NCI-H446 treated with DMSO at 0.1 percent for 48 hours (cell line): ENCODE results near the gene GBP1.
A peak's percentile ranks its signal among the peaks of the same experiment; 100 is the strongest.
"Not testable (repeated sequence)": the region's sequence is repeated elsewhere in the genome, so short reads cannot be mapped to it uniquely, and the experiment has no call there.

ENCODE experiments used
- DNase-seq: peaks from one replicate; lab custom pipeline; 2025; lab: John Stamatoyannopoulos, UW

GBP1 gene, protein sequence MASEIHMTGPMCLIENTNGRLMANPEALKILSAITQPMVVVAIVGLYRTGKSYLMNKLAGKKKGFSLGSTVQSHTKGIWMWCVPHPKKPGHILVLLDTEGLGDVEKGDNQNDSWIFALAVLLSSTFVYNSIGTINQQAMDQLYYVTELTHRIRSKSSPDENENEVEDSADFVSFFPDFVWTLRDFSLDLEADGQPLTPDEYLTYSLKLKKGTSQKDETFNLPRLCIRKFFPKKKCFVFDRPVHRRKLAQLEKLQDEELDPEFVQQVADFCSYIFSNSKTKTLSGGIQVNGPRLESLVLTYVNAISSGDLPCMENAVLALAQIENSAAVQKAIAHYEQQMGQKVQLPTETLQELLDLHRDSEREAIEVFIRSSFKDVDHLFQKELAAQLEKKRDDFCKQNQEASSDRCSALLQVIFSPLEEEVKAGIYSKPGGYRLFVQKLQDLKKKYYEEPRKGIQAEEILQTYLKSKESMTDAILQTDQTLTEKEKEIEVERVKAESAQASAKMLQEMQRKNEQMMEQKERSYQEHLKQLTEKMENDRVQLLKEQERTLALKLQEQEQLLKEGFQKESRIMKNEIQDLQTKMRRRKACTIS

GRCh38 chr1:89065079-89065868, at the start of gene GBP1:
Gene GBP1, minus strand, starts transcription at chr1:89065208. Its CDS starts 1,974 bp downstream, at chr1:89063234.
- no peak for DNase-seq

- no peak for DNase-seq
Measured at GRCh38 chr1:89114662-89115061, 49.7 kb upstream of the GBP1 start.

DNA sequence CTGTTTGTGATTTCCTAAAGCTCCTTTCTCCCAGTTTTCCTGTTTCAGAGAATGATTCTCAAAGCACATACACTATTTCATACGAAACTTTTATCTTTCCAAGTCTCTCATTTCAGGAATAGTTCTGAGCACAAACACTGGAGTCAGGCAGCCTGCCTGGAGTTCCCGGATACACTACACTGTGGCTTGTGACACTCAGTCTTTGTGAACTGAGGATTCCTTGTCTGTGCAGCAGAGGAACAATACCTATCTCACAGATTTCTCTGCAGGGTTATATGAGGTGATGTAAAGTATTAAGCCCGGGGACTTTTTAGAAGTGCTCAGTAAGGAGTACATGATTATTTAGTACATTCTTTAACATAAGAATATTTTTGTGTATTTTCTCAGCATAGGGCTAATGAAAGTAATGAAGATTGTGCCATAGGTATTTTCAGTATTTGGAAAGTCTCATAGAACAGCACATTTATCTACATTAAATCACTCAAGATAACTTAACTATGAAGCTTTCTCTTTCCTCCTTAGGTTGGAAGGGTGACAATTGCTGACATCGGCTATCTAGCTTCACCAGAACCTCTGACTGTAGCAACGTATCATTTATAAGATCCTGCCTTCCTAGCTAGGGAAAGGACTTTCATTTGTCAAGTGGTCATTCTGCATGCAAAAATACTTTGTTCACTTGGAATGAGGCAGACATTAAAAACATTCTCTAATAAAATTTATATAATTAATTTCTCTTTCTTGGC, 48.0 kb upstream of the GBP1 start:
- DNase-seq, result no peak

DNA sequence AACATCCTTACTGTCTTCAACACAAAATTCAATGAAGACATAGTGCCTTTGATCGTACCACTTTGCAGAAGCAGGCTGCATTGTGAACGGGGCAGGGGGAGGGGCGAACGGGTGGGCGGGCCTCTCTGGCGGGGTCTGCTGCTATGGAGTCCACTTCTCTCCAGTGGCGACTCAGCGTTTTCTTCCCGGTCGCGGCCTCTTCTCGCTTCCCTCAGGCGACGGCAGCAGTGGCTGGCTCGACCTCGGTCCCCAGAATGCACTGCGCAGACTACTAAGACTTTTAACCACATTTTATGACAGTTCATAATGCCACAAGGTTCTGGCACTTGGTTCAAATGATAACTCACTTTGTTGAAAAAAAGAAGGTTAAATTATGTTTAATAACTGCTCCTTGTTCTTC, 39.7 kb upstream of the GBP1 start:
- no peak for DNase-seq

GRCh38 chr1:89104147-89104546, 39.1 kb upstream of the GBP1 start:
- DNase-seq, result no peak

GRCh38 chr1:89102021-89102420, 37.0 kb upstream of the GBP1 start:
- no peak for DNase-seq

DNA sequence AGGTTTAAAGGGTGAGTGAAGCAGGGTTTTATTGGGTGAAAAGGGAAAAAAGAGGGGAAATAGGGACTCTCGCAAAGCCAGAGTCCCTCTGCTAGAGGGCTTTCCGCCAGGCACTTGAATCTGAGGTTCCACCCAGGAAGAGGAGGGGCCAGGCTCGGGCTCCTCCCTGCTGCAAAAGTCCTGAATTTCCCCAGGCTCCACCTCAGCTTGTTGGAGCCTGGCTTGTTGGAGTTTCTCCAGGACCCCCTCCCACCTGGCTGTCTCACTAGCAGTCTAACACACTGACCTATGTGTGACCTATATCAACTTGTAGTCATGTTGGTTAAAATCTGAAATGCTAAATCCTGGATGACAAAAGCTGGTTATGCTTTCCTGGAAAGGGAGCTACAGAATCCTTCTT, 35.4 kb upstream of the GBP1 start:
- DNase-seq, result no peak

GRCh38 chr1:89098857-89099256, 33.8 kb upstream of the GBP1 start:
- no peak for DNase-seq

DNA sequence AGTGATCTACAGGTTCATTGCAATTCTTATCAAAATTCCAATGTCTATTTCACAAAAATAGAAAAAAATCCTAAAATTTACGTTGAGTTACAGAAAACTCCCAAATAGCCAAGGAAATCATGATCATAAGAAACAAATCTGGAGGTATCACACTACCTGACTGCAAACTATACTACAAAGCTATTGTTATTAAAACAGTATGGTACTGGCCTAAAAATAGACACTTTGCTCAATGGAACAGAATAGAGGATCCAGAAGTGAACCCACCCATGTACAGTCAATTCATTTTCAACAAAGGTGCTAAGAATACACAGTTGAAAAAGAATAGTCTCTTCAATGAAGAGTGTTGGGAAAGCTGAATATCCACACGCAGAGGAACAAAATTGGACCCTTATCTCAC, 30.7 kb upstream of the GBP1 start:
- no peak for DNase-seq

DNA sequence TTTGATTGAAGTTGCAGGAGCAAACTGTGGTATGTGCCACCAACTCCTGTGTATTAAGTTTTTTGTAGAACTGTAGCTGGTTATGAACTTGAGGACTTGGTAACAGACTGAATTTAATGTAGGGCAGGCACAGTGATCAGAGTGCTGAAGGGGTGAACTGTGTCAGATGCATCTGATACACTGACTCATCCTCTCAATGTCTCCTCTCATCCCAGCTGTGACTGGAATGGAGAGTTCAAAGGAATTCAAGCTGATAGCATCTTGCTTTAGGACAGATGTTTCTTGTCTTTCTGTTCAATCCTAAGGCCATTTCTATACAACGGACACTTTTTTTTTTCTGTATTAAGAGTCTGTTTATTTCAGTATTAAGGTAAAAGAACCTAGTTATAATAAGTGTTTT, 25.0 kb upstream of the GBP1 start:
- no peak for DNase-seq

GRCh38 chr1:89088572-89088971, 23.6 kb upstream of the GBP1 start:
- DNase-seq, result no peak

DNA sequence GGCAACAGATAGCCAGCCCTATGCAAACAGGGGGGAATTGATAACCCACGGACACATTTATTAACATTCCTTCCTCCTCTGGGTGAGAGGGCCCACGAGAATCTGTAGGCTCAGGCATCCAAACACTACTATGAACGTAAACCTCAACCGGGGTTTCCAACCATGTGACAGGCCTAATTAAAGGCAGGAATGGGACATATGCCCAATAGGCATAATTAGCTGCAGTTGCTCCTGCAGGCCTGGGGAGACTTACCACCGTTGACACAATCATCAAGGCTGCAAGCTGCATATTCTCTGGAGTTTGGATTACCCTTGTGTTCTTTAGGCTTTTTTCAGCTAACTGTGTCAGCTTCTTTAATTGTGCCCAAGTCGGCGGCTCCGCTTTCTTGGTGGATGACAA, 22.2 kb upstream of the GBP1 start:
- no peak for DNase-seq

GRCh38 chr1:89085781-89086180, 20.8 kb upstream of the GBP1 start:
- peak; percentile 40 for DNase-seq

GRCh38 chr1:89081005-89081404, 16.0 kb upstream of the GBP1 start:
- no peak for DNase-seq

DNA sequence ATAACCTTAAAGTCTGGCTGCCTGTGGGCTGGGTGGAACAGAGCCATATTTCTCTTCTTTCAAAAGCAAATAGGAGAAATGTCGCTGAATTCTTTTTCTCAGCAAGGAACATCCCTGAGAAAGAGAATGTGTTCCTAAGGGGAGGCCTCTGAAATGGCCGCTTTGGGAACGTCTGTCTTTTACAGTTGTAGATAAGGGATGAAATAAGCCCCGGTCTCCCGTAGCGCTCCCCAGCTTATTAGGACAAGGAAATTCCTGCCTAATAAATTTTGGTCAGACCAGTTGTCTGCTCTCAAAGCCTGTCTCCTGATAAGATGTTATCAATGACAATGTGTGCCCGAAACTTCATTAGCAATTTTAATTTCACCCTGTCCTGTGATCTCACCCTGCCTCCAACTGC, 15.1 kb upstream of the GBP1 start:
- DNase-seq, result not testable (repeated sequence)

- DNase-seq, result not testable (repeated sequence)
Measured at GRCh38 chr1:89072466-89073065, 7.6 kb upstream of the GBP1 start.

- no peak for DNase-seq
Measured at GRCh38 chr1:89070509-89070908, 5.5 kb upstream of the GBP1 start.

DNA sequence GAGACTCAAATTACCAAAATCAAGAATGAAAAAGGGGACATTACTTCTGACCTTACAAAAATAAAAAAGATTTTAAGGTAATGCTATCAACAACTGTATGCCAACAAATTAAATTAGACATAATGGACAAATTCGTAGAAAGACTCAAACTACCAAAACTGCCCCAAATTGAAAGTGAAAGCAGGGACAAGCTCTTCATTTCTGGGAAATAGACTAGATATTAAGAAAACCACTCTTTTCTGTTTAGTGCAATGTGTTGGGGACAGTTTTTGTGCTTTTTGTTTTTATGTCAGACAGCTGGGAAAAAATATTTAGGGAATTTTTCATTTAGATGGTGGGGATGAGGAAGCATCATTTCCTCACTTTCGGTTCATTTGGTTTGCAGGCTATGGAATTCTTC, 4.9 kb upstream of the GBP1 start:
- DNase-seq, result no peak

DNA sequence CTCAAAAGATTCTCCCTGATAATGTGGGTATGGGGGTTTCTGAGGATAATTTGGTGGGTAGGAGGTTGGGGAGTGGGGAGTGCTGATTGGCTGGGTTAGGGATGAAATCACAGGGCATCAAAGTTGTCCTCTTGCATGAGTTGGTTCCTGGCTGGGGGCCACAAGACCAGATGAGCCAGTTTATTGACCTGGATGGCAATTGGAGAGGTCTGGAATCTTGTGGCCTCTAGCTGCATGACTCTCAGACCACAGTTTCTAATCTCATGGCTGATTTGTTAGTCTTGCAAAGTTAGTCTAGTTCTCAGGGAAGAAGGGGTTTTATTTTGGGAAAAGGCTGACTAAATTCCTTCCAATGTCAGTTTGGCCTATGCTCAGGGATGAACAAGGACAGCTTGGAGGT, 3.3 kb upstream of the GBP1 start:
- DNase-seq, result no peak

DNA sequence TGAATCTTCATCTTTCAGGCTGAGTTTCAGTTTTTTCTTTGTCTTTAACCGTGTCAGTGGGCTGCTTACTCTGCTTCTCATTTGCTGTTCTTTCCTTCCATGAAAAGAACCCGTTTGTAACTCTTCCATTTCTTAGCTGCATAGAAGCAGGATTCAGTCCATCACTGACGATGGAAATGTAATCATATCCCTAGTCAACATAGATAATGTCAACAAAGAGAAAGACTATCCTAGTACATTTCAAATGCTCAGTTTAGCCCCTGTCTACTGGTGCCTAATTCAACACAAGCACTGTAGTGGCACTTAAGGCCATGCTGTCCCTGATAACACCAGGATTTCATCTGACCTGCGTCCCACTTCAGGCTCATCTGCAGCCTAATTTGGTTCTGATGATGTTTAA, 376 bp downstream of the GBP1 start:
- no peak for DNase-seq

GRCh38 chr1:89063094-89063493, 1.9 kb downstream of the GBP1 start:
- DNase-seq, result no peak

GRCh38 chr1:89060091-89060490, 4.9 kb downstream of the GBP1 start:
- DNase-seq, result no peak
